Prostate gland (tissue), 2 donors: ENCODE results near the gene EIF4EBP2. TPM values are rescaled to one million over a fixed set of nuclear protein-coding genes. Genes with fewer than 3 reads are reported as not detected.

Source experiments
- DNase-seq: peaks from one replicate; pipeline ENCODE4 v3.0.0-alpha.2; 2019; ENCODE audit warnings: low spot score
- H3K27ac ChIP-seq, 2 donors: fragments of 200-600 bp; sonication (generic); 2 replicates each; pipeline ENCODE4 v1.5.1; 2017 to 2019
- H3K27me3 ChIP-seq: fragments of 200-600 bp; sonication (generic); replicated peaks from 2 replicates; pipeline ENCODE4 v1.5.1; 2019; ENCODE audit not compliant: insufficient read depth
- H3K36me3 ChIP-seq, 2 donors: fragments of 200-600 bp; sonication (generic); 1 replicate in 1 of 2; 2 replicates in 1 of 2; pipeline versions ENCODE4 v1.5.1 to v1.8.1; 2017 to 2019
- H3K4me1 ChIP-seq: fragments of 200-600 bp; sonication (generic); replicated peaks from 2 replicates; pipeline ENCODE4 v1.5.1; 2019
- H3K4me3 ChIP-seq, 2 donors: fragments of 200-600 bp; sonication (generic); 2 replicates each; pipeline ENCODE4 v1.5.1; 2017 to 2019
- H3K9me3 ChIP-seq: fragments of 200-600 bp; sonication (generic); 2 replicates; pipeline ENCODE4 v1.5.1; 2017
- POLR2A ChIP-seq: fragments of 450-650 bp; IDR thresholded peaks from one replicate; pipeline ENCODE4 v1.6.1; 2016; ENCODE audit warnings: antibody characterized with exemption, mild to moderate bottlenecking
- POLR2AphosphoS5 ChIP-seq: sonication (generic); formaldehyde crosslinking; IDR thresholded peaks from one replicate; pipeline ENCODE4 v1.6.1; 2017; ENCODE audit warnings: antibody characterized with exemption
- WGBS: methylation state at CpG from one replicate; pipeline ENCODE4 v1.1.5; 2018; 5-methylcytosine and 5-hydroxymethylcytosine counted together
- intact Hi-C: fragments of 100-400 bp; cut with DNase I; formaldehyde crosslinking; loops from one replicate; pipeline ENCODE4 v1.14.2; 2022
- total RNA-seq, 2 donors: library from RNA; depleted of rRNA; stranded (reverse); fragments of >200 nt; gene quantifications; one replicate each; pipeline ENCODE4 v1.1.0, GENCODE V29; 2016
- TF ChIP-seq, protein P1 (sequence below), 4 experiments: fragments of 200-600 bp in 2 of 4; fragments of 450-650 bp in 2 of 4; sonication (generic) in 2 of 4; IDR thresholded peaks; 1 replicate in 3 of 4; 2 replicates in 1 of 4; pipeline ENCODE4 v1.5.1; 2016 to 2019; ENCODE audit warnings: antibody characterized with exemption in 4 of 4, mild to moderate bottlenecking in 2 of 4, moderate library complexity in 2 of 4

The EIF4EBP2 gene
- total RNA-seq, 2 donors from 2014 or later: 40.1 to 63.3 TPM

DNA sequence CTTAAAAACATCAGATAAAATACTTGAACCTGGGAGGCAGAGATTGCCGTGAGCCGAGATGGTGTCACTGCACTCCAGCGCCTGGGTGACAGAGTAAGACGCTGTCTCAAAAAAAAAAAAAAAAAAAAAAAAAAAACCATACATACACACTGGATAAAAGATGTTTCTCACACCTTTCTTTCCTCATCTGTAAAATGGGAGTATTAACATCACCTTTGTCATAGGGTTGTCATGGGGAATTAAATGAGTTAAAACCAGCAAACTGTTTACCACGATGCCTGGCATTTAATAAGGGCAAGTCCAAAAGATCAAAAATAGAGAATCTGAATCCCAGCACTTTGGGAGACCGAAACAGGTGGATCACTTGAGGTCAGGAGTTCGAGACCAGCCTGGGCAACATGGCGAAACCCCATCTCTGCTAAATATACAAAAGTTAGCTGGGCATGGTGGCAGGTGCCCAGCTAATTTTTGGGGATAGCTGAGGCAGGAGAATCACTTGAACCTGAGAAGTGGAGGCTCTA is 34.4 kb upstream of the EIF4EBP2 start:
- intact Hi-C loops: no loop called here

DNA sequence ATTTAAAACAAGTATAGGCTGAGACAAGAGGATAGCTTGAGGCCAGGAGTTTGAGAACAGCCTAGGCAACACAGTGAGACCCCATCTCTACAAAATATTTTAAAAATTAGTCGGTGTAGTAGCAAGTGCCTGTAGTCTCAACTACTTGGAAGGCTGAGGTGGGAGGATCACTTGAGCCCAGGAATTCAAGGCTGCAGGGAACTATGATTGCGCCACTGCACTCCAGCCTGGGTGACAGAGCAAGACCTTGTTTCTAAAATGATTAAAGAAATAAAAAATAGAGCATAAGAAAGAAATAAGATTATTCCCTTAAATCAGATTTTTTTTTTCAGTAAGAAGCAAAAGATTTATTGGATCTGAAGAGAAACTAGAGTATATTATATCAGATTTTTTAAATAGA is 33.2 kb upstream of the EIF4EBP2 start:
- no peaks in the 10 kb centered on the region for H3K27me3 ChIP-seq
- H3K4me1 ChIP-seq: no peaks in the 10 kb centered on the region
- no peaks in the 10 kb centered on the region for H3K9me3 ChIP-seq
- no peaks in the 10 kb centered on the region for H3K36me3 ChIP-seq
- no peak for TF ChIP-seq POLR2AphosphoS5
- TF ChIP-seq POLR2A: no peak
- TF ChIP-seq, protein P1, sequence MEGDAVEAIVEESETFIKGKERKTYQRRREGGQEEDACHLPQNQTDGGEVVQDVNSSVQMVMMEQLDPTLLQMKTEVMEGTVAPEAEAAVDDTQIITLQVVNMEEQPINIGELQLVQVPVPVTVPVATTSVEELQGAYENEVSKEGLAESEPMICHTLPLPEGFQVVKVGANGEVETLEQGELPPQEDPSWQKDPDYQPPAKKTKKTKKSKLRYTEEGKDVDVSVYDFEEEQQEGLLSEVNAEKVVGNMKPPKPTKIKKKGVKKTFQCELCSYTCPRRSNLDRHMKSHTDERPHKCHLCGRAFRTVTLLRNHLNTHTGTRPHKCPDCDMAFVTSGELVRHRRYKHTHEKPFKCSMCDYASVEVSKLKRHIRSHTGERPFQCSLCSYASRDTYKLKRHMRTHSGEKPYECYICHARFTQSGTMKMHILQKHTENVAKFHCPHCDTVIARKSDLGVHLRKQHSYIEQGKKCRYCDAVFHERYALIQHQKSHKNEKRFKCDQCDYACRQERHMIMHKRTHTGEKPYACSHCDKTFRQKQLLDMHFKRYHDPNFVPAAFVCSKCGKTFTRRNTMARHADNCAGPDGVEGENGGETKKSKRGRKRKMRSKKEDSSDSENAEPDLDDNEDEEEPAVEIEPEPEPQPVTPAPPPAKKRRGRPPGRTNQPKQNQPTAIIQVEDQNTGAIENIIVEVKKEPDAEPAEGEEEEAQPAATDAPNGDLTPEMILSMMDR (IDR thresholded peaks at IDR 0.05): no peak
- 95% methylated on average over 2 of the region's 2 CpGs for WGBS
- no peak overlapping the region for H3K4me3 ChIP-seq
- no peak overlapping the region for H3K27ac ChIP-seq
- intact Hi-C loops: no loop called here
- DNase-seq: no peak

More for the DNA sequence above, 34.4 kb upstream of the EIF4EBP2 start:
- no peaks in the 10 kb centered on the region for H3K36me3 ChIP-seq
- H3K27ac ChIP-seq: no peak overlapping the region
- DNase-seq: no peak
- no peak for TF ChIP-seq POLR2A
- TF ChIP-seq POLR2AphosphoS5: no peak
- no peak overlapping the region for H3K4me3 ChIP-seq
- no peaks in the 10 kb centered on the region for H3K4me1 ChIP-seq
- H3K27me3 ChIP-seq: no peaks in the 10 kb centered on the region
- no peaks in the 10 kb centered on the region for H3K9me3 ChIP-seq
- WGBS: 83% methylated on average over 8 of the region's 8 CpGs

DNA sequence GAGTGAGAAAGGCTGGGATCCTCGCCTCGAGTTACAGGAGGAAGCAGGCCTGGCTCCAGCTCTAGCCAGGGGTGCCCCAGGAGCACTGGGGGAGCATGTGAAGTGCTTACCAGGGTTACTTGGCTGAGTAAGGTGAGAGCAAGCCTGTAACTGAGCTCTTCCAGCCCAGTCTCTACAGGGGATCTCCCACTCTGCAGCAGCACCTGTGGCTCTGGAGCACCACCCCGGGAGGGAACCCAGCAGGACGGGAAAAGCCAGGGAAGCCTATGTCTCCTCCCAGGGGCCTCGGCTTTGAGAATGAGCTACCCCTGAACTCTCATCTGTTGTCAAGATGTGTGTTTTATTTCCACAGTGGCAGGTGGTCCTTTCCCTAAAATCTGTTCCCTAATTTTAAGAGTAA is 32.1 kb upstream of the EIF4EBP2 start:
- DNase-seq: no peak
- intact Hi-C loops: no loop called here
- no peak overlapping the region for H3K27ac ChIP-seq
- H3K4me1 ChIP-seq: no peaks in the 10 kb centered on the region
- H3K4me3 ChIP-seq: no peak overlapping the region
- no peaks in the 10 kb centered on the region for H3K36me3 ChIP-seq
- H3K27me3 ChIP-seq: no peaks in the 10 kb centered on the region
- H3K9me3 ChIP-seq: no peaks in the 10 kb centered on the region
- TF ChIP-seq, protein P1 (IDR thresholded peaks at IDR 0.05): no peak
- TF ChIP-seq POLR2AphosphoS5: no peak
- 56% methylated on average over 5 of the region's 5 CpGs for WGBS

DNA sequence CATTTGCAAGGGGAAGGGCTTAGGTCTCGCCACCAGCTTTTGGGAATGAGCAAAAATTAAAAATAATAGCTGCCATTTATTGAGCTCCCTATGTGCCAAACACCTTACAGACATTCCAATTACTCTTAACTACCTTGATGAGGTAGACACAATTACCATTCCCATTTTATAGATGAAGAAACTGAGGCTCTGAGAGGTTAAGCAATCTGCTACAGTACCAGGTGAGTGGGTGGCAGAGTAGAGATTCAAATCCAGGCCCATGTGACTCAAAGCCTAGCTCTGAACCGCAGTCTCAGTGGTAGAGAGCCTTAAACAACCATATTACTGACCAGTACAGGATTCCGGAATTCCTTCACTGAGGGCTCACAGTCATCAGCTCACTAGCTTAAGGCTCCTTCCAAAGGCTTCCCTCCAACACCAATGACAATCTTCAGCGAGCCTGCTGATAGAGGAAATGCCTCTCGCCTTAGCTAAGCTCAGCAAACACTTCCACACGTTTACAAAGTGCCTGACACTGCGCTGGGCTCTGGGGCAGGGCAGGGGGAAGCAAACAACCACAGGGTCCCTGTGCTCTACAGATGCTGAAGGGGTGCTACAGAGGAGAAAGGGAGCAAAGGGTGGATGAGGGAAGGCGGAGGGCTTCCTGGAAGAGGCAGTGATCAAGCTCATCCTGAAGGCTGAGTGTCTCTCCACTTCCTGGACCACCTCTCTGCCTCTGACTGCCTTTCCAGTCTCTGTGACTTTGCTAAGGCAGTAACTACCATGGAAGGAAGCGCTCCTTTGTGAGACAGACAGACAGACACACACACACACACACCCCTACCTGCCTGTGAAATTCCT is 28.9 kb upstream of the EIF4EBP2 start:
- TF ChIP-seq POLR2AphosphoS5 (no peak), POLR2A (no peak)
- TF ChIP-seq, protein P1 (IDR thresholded peaks at IDR 0.05): no peak
- Histone ChIP-seq H3K27ac (no peak overlapping the region), H3K27me3 (no peaks in the 10 kb centered on the region), H3K36me3 (no peaks in the 10 kb centered on the region), H3K9me3 (no peaks in the 10 kb centered on the region), H3K4me3 (no peak overlapping the region), H3K4me1 (no peaks in the 10 kb centered on the region)
- 79% methylated on average over 9 of the region's 9 CpGs for WGBS
- no peak for DNase-seq
- intact Hi-C loops: no loop called here

DNA sequence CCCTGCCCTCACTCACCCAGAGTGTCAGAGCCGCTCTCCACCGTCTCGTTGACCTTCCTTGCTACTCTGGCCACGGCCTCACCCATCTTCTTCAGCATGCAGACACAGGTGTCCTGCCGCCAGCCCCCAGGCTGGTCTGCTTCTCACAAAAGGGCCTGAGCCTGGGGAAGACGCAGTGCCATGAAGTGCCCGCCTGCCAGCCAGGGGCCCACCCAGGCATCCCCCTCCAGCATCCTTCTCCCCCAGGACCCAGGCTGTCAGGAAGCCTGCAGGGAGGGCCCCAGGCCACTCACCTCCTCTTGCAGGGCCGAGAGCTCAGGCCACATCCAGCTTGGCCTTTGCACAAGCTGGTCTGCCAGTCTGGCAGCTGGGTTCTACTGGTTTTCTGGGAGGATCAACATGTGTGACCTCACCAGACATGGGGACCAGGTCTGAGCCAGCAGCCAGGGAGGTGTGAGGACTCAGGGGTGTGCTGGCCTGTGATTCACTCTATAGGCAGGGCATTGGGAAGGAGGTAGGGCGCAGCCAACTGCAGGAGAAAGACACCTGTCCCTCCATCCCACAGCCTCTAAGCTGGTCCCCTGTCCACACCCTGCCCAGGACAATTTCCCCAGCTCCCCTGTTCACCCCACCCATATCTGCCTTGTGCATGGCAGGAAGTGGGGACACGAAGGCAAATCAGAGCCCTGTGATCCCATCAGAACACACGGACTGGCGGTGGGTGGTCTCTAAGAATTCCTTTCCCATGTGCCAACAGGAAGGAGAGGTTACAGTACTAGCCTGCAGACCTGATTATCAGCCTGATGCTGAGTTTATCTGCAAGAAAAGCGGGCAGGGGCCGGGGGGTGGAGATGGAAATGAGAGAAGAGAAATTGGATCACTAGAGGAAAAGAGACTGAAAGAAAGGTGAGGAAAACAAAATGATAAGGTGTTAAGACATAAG is 27.2 kb upstream of the EIF4EBP2 start:
- no peaks in the 10 kb centered on the region for H3K27me3 ChIP-seq
- no peak for DNase-seq
- WGBS: 89% methylated on average over 14 of the region's 14 CpGs
- H3K36me3 ChIP-seq: no peaks in the 10 kb centered on the region
- no peak overlapping the region for H3K27ac ChIP-seq
- H3K9me3 ChIP-seq: no peaks in the 10 kb centered on the region
- intact Hi-C loops: no loop called here
- no peak for TF ChIP-seq POLR2A
- TF ChIP-seq, protein P1 (IDR thresholded peaks at IDR 0.05): no peak
- no peak for TF ChIP-seq POLR2AphosphoS5
- no peak overlapping the region for H3K4me3 ChIP-seq
- H3K4me1 ChIP-seq: peaks cover 3% of the 10 kb centered on the region
